Activated CD8-positive, alpha-beta memory T cell treated with anti-CD3 and anti-CD28 coated beads for 1 hour (primary cell): ENCODE results near the gene C12orf76.
"Not testable (repeated sequence)": the region's sequence is repeated elsewhere in the genome, so short reads cannot be mapped to it uniquely, and the experiment has no call there.

Experiments
- DNase-seq, 2 donors: peaks; one replicate each; pipeline ENCODE4 v3.0.0-alpha.2; 2020; ENCODE audit warnings: low read depth in 1 of 2; ENCODE audit errors: extremely low read depth in 1 of 2

C12orf76 gene, protein sequence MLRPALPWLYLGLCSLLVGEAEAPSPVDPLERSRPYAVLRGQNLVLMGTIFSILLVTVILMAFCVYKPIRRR

DNA sequence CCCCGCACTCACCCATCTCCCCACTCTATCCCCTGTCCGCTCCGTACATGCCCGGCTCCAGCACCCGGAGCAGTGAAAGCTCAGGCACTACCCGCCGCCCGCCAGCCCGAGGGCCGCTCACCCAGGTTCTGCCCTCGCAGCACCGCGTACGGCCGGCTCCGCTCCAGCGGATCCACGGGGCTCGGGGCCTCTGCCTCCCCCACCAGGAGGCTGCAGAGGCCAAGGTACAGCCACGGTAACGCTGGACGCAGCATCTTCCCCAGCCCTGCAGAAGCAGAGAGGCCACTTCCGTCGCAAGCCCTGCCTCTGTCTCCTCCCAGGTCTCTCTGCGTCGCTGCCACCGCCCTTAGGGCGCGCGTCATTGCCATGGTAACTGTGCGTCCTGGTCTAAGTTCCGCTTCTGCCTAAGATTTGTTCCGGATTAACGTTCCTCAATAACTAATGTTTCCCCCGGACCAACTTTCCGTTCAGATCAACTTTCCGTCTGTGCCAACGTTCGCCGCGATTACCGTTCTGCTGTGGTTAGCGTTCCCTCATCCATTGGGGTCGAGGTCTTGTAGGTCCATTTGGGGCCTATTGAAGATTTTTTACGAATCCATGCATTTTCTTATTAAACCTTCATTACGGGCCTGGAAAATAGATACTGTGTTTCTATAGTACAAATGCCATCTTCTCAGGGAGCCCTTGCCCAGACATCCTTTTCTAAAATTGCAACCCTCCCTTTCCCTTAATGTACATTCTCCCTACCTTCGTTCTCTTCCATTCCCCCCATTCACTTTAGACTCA, at the start of gene C12orf76:
TSS of gene C12orf76 (minus strand) at position 281 of the 786 bp plus-strand sequence. CDS start at position 254, 27 bp downstream.
- DNase-seq = peak; percentile 82 to 87

DNA sequence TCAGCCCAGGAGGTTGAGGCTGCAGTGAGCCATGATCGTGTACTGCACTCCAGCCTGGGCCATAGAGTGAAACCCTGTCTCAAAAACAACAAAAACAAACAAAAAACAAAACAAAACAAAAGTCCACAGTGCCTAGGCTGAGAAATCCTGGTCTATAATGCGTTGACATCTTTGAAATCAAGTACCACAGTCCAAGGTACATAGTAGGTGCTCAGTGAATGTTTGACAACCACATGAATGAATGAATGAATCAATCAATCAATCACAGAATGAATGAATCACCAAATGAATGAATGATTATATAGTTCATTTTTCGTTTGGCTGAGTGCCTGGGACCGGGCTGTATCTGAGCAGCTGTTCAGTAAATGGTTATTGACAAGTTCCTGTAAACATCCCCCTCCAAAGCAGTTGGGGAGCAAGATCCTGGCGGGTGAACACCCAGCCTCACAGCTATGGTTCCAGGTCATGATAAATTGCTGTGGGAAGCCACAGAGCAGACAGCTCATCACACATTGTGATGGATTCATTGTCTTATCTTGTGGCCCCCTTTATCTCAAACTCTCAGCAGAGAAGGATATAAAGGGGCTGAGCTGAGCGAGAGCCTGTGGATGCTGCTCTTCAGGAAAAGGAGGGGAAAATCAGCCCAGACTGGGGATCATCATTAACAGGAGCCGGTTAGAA, 45.4 kb upstream of the C12orf76 start:
- DNase-seq = no peak

DNA sequence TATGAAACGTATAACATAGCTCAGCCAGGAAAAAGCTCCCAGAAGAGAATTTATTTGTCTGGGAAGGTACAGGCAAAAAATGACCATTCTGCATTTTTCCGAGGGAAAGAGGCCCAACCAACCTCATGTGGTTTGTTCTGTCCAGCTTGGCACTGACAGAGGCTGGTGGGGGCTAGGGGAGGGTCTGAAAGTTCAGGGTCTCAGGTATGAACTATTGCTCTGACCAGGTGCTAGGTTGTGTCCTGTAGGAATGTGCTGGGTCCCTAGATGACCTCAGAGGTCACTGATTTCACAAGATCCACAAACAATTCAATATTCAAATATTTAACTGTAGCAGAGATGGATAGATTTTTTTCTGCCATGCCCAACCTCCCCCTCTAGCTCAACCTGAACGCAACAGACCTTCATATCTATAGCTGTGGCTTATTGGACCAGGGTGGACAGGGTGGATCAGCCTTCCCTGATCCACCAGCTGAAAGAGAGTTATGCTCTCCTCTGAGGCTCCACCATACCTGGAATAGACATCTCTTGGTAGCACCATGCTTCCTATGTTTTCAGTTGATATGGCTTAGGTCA, 42.9 kb upstream of the C12orf76 start:
- DNase-seq = no peak

DNA sequence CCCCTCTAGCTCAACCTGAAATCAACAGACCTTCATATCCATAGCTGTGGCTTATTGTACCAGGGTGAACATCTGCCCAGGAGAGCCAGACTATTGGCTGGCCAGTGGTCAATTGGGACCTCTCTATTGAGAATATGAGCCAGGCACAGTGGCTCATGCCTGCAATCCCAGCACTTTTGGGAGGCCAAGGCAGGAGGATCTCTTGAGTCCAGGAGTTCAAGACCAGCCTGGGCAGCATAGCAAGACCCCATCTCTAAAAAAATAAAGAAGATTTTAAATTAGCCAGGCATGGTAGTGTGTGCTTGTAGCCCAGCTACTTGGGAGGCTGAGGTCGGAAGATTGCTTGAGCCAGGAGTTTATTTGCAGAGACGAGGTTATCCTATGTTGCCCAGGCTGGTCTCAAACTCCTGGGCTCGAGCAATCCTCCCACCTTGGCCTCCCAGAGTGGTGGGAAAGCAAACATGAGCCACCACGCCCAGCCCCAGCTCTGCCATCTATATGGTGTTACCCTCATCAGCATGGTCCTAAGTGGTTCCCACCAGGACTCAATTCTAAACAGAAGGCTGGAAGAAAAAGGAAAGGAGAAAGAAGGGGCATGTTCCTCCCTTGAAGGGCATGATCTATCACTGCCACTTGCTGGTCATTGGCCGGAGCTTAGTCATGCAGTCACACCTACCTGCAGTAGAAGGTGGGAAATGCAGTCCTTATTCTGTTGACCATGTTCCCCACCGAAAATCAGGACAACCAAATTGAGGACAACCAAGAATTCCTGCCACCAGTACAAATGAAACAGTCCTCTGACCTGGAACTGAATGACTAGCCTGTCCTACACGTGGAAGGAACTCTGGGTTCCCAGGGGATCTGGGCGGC, 42.2 kb upstream of the C12orf76 start:
- no peak for DNase-seq

DNA sequence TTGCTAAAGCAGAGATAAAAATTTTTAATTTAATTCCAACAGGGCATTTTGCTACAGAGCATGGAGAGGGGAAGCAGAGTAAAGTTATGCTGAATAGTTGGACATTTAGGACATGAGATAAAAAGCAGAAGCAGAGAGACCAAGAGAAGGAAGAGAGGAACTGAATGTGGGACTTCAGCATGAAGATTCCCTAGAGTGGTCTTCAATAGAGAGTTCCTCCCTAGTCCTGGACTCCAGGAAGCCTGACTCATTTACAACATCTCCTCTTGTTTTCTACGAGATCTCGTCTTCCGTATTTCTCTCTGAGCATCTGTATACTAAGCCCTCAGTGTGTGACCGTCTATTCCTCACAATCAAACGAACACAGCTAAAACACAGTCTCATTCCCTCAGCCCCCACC, 40.6 kb upstream of the C12orf76 start:
- no peak for DNase-seq

DNA sequence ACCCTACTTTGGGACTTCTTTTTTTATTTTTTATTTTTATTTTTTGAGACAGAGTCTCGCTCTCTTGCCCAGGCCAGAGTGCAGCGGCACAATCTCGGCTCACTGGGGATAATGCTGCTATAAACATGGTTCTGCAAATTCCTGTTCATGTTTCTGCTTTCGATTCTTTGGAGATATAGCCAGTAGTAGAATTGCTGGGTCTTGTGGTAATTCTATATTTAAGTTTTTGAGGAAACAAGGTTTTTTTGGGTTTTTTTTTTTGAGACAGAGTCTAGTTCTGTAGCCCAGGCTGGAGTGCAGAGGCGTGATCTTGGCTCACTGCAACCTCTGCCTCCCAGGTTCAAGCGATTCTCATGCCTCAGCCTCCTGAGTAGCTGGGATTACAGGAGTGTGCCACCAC, 39.9 kb upstream of the C12orf76 start:
- not testable (repeated sequence) for DNase-seq

DNA sequence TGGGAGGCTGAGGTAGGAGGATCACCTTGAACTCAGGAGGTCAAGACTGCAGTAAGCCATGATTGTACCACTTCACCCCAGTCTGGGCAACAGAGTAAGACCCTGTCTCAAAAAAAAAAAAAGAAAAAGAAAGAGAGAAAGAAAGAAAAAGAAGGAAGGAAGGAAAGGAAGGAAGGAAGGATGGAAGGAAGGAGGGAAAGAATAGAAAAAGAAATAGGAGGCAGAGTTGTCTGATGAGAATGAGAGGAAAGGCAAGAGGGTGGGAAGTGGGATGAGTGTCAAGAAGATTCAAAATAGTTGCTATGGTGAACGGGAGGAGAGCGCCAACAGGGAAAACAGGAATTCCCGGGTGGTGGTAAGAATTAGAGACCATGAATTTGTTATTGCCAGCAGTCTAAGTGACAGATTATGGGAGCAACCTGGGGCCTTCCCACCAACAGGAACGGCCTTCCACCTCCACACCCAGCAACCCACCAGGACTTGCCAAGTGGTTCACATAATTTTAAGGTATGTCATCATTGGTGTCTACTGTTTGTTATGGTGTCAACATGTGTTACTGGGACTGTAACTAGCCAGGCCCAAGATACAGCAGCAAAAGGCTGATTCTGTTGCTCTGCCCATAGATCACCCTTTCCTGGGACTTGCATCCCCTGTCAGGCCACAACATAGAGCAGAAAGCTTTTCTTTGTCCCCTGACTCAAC, 36.1 kb upstream of the C12orf76 start:
- DNase-seq = no peak

DNA sequence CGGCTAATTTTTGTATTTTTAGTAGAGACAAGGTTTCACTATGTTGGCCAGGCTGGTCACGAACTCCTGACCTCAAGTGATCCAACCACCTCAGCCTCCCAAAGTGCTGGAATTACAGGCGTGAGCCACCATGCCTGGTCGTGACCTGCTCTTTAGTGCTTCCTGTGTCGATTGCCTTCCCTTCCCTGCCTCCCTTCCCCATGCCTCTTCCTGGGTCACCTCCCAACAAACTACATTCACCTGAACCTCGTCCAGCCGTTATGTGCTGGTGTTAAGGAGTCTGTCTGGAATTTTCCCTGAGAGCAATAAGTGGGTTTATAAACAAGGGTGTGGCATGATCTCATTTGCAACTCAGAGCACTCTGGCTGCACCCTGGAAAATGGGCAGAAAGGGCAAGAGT, 32.1 kb upstream of the C12orf76 start:
- no peak for DNase-seq

DNA sequence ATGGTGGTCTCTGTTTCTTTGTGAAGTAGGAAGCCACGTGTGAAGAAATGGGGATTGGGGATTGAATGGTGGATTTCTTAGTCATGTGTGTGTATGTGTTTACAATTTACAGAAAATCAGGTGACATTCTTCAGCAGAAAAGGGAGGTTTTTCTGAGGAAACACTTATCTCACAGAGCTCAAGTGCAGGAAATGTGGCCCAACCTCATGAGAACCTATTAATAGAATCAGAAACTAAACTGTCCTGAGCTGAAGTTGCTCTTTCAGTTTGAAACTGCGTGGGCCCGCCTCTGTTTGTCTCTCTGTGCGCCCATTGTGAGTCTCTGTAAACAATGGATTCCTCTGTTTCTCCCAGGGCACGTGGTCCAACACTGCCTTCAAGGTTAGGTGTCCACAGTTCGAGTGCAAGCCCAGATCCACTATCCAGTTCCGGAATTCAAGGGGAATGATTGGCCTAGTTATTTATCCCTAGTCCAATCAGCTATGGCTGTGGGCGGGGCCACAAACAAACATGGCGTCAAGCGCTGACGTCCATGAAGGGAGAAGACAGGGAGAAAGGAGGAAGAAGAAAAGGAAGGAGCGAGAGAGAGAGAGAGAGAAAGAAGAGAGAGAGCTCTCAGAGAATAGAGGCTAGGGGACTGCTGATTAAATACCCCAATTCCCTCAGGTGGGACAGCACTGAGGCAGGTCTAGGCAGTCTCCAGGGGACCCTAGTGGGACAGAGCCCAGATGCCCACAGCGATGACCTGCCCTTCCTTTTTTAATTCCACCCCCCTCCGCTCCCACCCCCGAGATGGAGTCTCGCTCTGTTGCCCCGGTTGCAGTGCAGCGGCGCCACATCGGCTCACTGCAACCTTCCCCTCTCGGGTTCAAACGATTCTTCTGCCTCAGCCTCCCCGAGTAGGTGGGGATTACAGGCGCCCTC, 31.4 kb upstream of the C12orf76 start:
- peak; percentile 32 to 48 for DNase-seq

DNA sequence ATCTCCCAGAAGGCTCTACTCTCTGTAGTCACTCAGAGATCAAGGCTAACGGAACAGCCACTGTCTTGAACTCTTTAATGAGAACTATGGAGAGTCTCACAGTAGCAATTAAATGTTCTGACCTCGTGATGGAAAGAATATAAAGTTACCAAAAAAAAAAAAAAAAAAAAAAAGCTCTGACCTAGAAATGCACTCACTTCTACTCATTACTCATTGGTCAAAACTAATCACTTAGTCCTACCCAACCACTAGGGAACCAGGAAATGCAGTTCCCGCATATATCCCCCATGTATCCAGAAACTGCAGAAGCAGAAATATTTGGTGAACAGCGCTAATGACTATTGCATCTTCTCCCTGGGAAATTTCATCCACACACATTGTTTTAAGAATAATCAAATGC, 29.5 kb upstream of the C12orf76 start:
- no peak for DNase-seq

DNA sequence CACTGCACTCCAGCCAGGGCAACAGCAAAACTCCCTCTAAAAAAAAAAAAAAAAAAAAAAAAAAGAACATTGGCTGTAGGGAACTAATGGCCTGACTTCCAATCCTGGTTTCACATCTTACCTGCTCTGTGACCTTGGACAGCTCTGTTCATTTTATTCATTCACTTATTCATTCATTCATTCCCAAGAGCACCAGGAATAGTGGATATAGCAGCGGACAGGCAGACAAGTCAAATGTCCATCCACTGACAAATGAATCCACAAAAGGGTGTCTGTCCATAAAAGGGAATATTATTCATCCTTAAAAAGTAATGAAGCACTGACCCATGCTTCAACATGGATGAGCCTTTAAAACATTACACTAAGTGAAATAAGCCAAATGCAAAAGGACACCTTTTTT, 27.6 kb upstream of the C12orf76 start:
- no peak for DNase-seq

DNA sequence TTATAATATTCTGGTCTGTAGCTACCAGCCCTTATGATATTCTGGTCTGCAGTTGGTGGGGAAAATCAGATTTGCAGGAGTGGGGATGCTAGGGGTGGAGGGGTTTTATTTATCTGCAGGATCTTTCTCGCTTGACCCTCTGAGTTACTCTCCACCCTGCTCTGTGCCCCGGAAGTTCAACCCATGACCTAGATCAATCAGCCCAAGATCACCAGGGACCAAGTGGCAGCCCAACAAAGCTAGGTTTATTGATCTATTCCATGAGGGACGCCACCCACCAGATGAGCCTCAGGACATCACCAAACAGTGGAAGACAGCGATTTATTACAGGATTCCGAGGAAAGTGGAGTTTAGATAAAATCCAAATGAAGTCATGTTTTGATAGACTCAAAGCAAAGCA, 25.8 kb upstream of the C12orf76 start:
- no peak for DNase-seq

DNA sequence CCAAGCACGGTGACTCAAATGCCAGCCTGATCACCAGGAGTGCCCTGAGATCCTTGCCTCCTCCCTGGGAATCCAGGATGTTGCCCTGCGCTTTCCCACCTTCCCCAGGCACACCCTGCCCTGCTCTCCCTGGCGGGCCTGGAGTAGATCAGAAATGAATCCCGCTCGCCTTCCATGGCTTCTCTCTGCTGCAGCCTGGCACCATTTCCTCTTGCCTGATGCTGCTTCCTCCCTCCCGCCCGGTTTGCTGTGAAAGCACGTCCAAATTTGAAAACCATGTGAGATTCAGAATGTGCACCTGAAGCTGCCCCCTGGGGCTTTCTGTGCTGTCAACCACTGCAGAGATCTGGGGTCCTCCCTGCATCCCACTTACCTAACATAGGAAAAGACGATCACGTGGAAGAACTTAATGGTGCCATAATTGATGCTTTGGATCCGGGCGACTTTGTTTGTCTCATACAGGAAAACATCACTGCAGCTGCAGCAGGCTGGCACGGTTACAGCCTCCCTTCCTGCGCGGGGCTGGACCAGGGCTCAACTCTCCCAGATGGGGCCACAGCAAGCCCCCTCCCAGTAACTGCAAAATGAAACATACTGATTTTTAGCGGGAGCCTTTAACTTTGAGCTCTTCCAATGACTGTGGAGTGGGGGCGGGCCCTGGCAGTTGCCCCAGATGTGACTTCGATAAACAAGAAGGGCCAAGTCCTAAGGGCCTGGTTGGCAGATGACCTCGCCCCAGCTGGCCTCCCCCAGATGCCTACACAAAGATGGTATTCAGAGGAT, 24.9 kb upstream of the C12orf76 start:
- DNase-seq = no peak

DNA sequence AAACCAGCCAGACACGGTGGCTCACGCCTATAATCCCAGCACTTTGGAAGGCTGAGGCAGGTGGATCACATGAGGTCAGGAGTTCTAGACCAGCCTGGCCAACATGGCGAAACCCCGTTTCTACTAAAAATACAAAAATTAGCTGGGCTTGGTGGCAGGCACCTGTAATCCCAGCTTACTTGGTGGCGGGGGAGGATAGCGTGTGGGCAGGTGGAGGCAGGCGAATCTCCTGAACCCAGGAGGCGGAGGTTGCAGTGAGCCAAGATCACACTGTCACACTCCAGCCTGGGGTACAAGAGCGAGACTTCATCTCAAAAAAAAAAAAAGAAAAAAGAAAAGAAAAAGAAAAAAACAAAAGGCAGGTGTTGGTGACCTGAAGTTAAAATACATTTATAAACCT, 24.3 kb upstream of the C12orf76 start:
- not testable (repeated sequence) for DNase-seq

DNA sequence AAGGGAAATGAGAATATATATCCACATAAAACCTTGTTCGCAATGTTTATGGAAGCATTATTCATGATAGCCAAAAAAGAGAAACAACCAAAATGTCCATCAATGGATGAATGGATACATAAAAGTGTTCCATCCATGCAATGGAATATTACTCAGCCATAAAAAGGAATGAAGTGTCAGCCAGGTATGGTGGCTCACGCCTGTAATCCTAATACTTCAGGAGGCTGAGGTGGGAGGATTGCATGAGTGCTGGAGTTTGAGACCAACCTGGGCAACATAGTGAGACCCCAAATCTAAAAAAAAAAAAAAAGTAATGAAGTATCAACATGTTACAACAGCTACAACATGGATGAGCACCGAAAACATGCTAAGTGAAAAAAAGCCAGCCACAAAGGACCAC, 23.6 kb upstream of the C12orf76 start:
- DNase-seq = no peak

DNA sequence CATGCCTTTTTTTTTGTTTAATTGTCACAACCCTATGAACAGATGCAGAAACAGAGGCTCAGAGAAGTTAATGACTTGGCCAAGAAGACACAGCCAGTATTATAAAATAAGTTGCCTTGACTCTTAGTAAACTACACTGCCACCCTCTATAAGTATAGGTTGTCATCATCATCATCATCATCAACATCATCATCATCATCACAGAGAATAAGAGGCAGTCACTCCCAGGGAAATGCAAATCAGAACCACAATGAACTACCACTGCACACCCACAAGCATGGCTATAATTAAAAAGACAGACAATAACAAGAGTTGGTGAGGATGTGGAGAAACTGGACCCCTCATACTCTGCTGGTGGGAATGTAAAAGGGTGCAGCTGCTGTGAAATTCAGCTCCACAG, 23.2 kb upstream of the C12orf76 start:
- no peak for DNase-seq

DNA sequence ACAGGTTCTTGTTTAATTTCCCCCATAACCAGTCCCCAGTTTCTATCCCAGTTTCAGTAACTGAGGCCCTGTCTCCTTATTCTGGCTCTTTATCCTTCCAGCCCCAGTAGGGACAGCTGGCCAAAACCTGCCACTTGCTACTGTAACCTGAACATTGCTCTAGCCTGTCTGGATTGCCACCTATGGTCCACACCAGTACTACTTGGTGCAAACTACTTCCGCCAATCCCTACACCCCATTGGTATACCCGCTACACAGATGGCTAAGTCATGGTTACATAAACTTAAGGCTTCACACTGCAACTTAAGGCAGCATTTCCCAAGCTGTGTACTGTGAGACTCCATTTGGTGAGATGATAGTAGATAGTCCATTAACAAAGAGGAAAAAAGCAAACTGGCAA, 20.3 kb upstream of the C12orf76 start:
- no peak for DNase-seq

DNA sequence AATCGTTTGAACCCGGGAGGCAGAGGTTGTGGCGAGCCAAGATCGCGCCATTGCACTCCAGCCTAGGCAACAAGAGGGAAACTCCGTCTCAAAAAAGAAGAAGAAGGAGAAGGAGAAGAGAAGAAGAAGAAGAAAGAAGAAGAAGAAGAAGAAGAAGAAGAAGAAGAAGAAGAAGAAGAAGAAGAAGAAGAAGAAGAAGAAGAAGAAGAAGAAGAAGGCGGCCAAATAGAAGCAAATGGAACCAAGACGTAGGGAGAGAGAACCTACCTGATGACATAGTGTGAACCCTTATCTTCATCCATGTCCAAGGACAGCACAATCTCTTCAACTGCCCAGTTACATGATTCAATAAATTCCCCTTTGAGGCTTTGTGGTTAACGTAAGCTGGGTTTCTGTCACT, 19.8 kb upstream of the C12orf76 start:
- not testable (repeated sequence) for DNase-seq

DNA sequence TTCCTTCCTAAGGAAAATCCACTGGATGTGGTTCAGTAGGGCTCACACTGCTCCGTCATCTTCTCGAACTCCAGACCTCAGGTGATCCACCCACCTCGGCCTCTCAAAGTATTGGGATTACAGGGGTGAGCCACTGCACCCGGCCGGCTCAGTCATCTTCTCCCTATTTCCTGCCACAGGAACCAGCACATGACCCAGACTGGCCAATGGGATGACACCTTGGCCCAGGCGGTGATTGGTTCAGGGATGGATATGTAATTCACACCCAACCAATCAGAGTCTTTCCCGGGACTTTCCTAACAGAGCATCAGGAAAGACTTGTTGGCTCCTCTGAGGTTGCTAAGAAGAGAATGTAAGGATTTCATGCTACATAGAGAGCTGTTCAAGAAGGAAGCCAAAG, 19.2 kb upstream of the C12orf76 start:
- no peak for DNase-seq
